T-cell (primary cell): ENCODE data around the gene ACP1. TPM values are rescaled to one million over a fixed set of nuclear protein-coding genes. Genes with fewer than 3 reads are reported as not detected.
A peak's percentile ranks its signal among the peaks of the same experiment; 100 is the strongest.

ENCODE experiments used
- ATAC-seq, 4 experiments: fragments of 200-7000 bp in 3 of 4; fragments of 150-1000 bp in 1 of 4; cut with Tn5 transposase; replicated peaks in 1 of 4; 1 replicate in 3 of 4; 2 replicates in 1 of 4; pipeline ENCODE4 v1.10.0; 2021; ENCODE audit warnings: moderate library complexity in 3 of 4, mild to moderate bottlenecking in 2 of 4, moderate number of reproducible peaks in 1 of 4
- CTCF ChIA-PET, 2 donors: fragments of 300-600 bp; sonication (Branson Sonifier 250); formaldehyde crosslinking; loops; one replicate each; lab custom pipeline; 2022; ENCODE audit warnings: antibody characterized with exemption in 2 of 2; lab: Charles Lee
- POLR2A ChIA-PET, 2 donors: fragments of 300-600 bp; sonication (Branson Sonifier 250); formaldehyde crosslinking; loops; one replicate each; lab custom pipeline; 2022; ENCODE audit warnings: antibody characterized with exemption in 2 of 2; lab: Charles Lee
- DNase-seq, 35 experiments: peaks; one replicate each; pipeline versions ENCODE4 v3.0.0 to v3.0.0-alpha.2; 2013 to 2023
- H3K27ac ChIP-seq: one replicate; pipeline ENCODE4 v1.5.1; 2013; ENCODE audit warnings: low read length
- H3K27me3 ChIP-seq, 2 experiments: replicated peaks in 1 of 2; 1 replicate in 1 of 2; 2 replicates in 1 of 2; pipeline versions ENCODE4 v1.6.1 to v1.7.0; 2013; ENCODE audit warnings: low read length in 1 of 2, mixed read lengths in 1 of 2; ENCODE audit not compliant: control insufficient read depth in 2 of 2, insufficient read depth in 2 of 2; ENCODE audit errors: extremely low read depth in 1 of 2
- H3K36me3 ChIP-seq, 2 donors: 1 replicate in 1 of 2; 2 replicates in 1 of 2; pipeline versions ENCODE4 v1.6.1 to v1.7.0; 2013; ENCODE audit warnings: low read length in 1 of 2; ENCODE audit not compliant: control insufficient read depth in 2 of 2, insufficient read depth in 1 of 2; ENCODE audit errors: extremely low read depth in 1 of 2
- H3K4me1 ChIP-seq, 2 experiments: 1 replicate in 1 of 2; 2 replicates in 1 of 2; pipeline versions ENCODE4 v1.6.1 to v1.7.0; 2013; ENCODE audit warnings: low read length in 2 of 2, mixed read lengths in 1 of 2; ENCODE audit not compliant: insufficient read depth in 2 of 2, control insufficient read depth in 1 of 2; ENCODE audit errors: extremely low read depth in 1 of 2
- H3K4me3 ChIP-seq, 2 donors: 1 replicate in 1 of 2; 2 replicates in 1 of 2; pipeline versions ENCODE4 v1.5.1 to v1.7.0; 2013; ENCODE audit warnings: mild to moderate bottlenecking in 2 of 2, low read length in 1 of 2, moderate library complexity in 1 of 2; ENCODE audit not compliant: control insufficient read depth in 1 of 2; ENCODE audit errors: extremely low read depth in 1 of 2
- H3K9me3 ChIP-seq: 2 replicates; pipeline ENCODE4 v1.7.0; 2013
- H3K27ac Mint-ChIP-seq, 2 donors: one replicate each; pipeline ENCODE4 v1.8.0; 2020 to 2021; ENCODE audit warnings: mild to moderate bottlenecking in 2 of 2, mixed read lengths in 2 of 2
- H3K27me3 Mint-ChIP-seq, 2 donors: one replicate each; pipeline ENCODE4 v1.8.0; 2021 to 2022; ENCODE audit warnings: mixed read lengths in 2 of 2
- H3K36me3 Mint-ChIP-seq: one replicate; pipeline ENCODE4 v1.8.0; 2021; ENCODE audit warnings: mixed read lengths
- H3K4me1 Mint-ChIP-seq, 3 donors: one replicate each; pipeline ENCODE4 v1.8.0; 2020 to 2022; ENCODE audit warnings: mixed read lengths in 3 of 3, mild to moderate bottlenecking in 1 of 3
- H3K4me3 Mint-ChIP-seq, 3 donors: one replicate each; pipeline ENCODE4 v1.8.0; 2020 to 2022; ENCODE audit warnings: mild to moderate bottlenecking in 3 of 3, mixed read lengths in 3 of 3, moderate library complexity in 3 of 3
- H3K9me3 Mint-ChIP-seq, 3 donors: one replicate each; pipeline ENCODE4 v1.8.0; 2020 to 2022; ENCODE audit warnings: mixed read lengths in 3 of 3
- WGBS: methylation state at CpG from one replicate; pipeline ENCODE4 v1.1.5; 2013; ENCODE audit warnings: missing lambda C conversion rate; ENCODE audit not compliant: insufficient coverage; 5-methylcytosine and 5-hydroxymethylcytosine counted together
- total RNA-seq, 35 experiments: library from RNA in 6 of 35; stranded (reverse) in 6 of 35; fragments of 120-200 nt in 1 of 35; gene quantifications; one replicate each; pipeline versions ENCODE4 v1.2.1 to v1.2.4 and lab custom pipeline; 2013 to 2026

The ACP1 gene
- total RNA-seq, 5 donors from 2014 or later (not counting 1 experiment from before 2014, with no cell fraction given), result 70.0 to 88.4 (median 85.5) TPM

- Mint-ChIP-seq H3K4me3 (peak overlapping the region in 1 of 3 donors; percentile 28), H3K27me3 (peaks cover 11 to 28% of the 10 kb centered on the region in 2 donors), H3K4me1 (peaks cover 8 to 12% (median 8%) of the 10 kb centered on the region in 3 donors), H3K36me3 (peaks cover 20% of the 10 kb centered on the region), H3K9me3 (no peaks in the 10 kb centered on the region), H3K27ac (no peak overlapping the region)
- WGBS, result no CpG with 5 or more reads among the region's 1 CpG
- H3K36me3 ChIP-seq, result peaks cover 8 to 17% of the 10 kb centered on the region in 2 donors
- H3K4me1 ChIP-seq, result peaks cover 9 to 24% of the 10 kb centered on the region in 2 experiments
- POLR2A ChIA-PET, result no interaction called here
- H3K4me3 ChIP-seq, result no peak overlapping the region
- no peaks in the 10 kb centered on the region for H3K9me3 ChIP-seq
- ATAC-seq (no peak), DNase-seq (no peak)
- peaks cover 5 to 24% of the 10 kb centered on the region in 2 experiments for H3K27me3 ChIP-seq
- CTCF ChIA-PET, result no interaction called here
- no peak overlapping the region for H3K27ac ChIP-seq
Observed at GRCh38 chr2:285531-285930, 20.8 kb downstream of the ACP1 start.

- ATAC-seq (no peak), DNase-seq (no peak)
- Mint-ChIP-seq H3K9me3 (no peaks in the 10 kb centered on the region), H3K27me3 (peaks cover 11 to 33% of the 10 kb centered on the region in 2 donors), H3K4me1 (peaks cover 8 to 12% (median 8%) of the 10 kb centered on the region in 3 donors), H3K4me3 (peak overlapping the region in 2 of 3 donors; percentile 17 to 28), H3K27ac (no peak overlapping the region), H3K36me3 (peaks cover 18% of the 10 kb centered on the region)
- Histone ChIP-seq H3K4me1 (peaks cover 9 to 24% of the 10 kb centered on the region in 2 experiments), H3K9me3 (no peaks in the 10 kb centered on the region), H3K27me3 (peaks cover 8 to 27% of the 10 kb centered on the region in 2 experiments), H3K36me3 (peaks cover 5 to 15% of the 10 kb centered on the region in 2 donors), H3K4me3 (no peak overlapping the region), H3K27ac (no peak overlapping the region)
- 95% methylated on average over 5 of the region's 6 CpGs for WGBS
- CTCF ChIA-PET, result no interaction called here
- POLR2A ChIA-PET, result no interaction called here
Observed at GRCh38 chr2:286035-286434, 21.3 kb downstream of the ACP1 start.

GRCh38 chr2:286774-287392 is 22.1 kb downstream of the ACP1 start:
- H3K4me1 ChIP-seq, result peaks cover 9 to 24% of the 10 kb centered on the region in 2 experiments
- Mint-ChIP-seq H3K4me3 (peak overlapping the region; percentile 44 to 62 (median 55)), H3K36me3 (peaks cover 10% of the 10 kb centered on the region), H3K4me1 (peaks cover 8 to 12% (median 8%) of the 10 kb centered on the region in 3 donors), H3K9me3 (no peaks in the 10 kb centered on the region), H3K27ac (no peak overlapping the region), H3K27me3 (peaks cover 11 to 37% of the 10 kb centered on the region in 2 donors)
- DNase-seq (no peak), ATAC-seq (no peak)
- 40% methylated on average over 18 of the region's 20 CpGs for WGBS
- no peaks in the 10 kb centered on the region for H3K9me3 ChIP-seq
- ChIA-PET CTCF (interaction anchor here in 1 of 2 donors (0.6 to 0.7 kb wide), 2 partner anchors 136 to 761 kb away, joined by 3 to 5 read pairs; no protein-coding TSS in a partner anchor), POLR2A (no interaction called here)
- H3K27ac ChIP-seq, result no peak overlapping the region
- H3K4me3 ChIP-seq, result peak overlapping the region in 1 of 2 donors; percentile 18
- peaks cover 0 to 8% of the 10 kb centered on the region in 2 donors for H3K36me3 ChIP-seq
- H3K27me3 ChIP-seq, result peaks cover 9 to 28% of the 10 kb centered on the region in 2 experiments

GRCh38 chr2:287471-287885 is 22.7 kb downstream of the ACP1 start:
- Histone ChIP-seq H3K27ac (no peak overlapping the region), H3K4me3 (peak overlapping the region in 1 of 2 donors; percentile 18), H3K9me3 (no peaks in the 10 kb centered on the region), H3K27me3 (peaks cover 13 to 28% of the 10 kb centered on the region in 2 experiments), H3K36me3 (peaks cover 0 to 3% of the 10 kb centered on the region in 2 donors), H3K4me1 (peaks cover 9 to 24% of the 10 kb centered on the region in 2 experiments)
- peak in 1 of 35 experiments; percentile 12 for DNase-seq
- peaks cover 7% of the 10 kb centered on the region for H3K36me3 Mint-ChIP-seq
- peaks cover 8 to 12% (median 8%) of the 10 kb centered on the region in 3 donors for H3K4me1 Mint-ChIP-seq
- no peaks in the 10 kb centered on the region for H3K9me3 Mint-ChIP-seq
- H3K4me3 Mint-ChIP-seq, result peak overlapping the region in 2 of 3 donors; percentile 25 to 55
- POLR2A ChIA-PET, result no interaction called here
- no peak overlapping the region for H3K27ac Mint-ChIP-seq
- ATAC-seq, result peak; percentile 34 to 50 (median 42)
- WGBS, result 3% methylated on average over 33 of the region's 46 CpGs
- CTCF ChIA-PET, result interaction anchor here (0.6 to 0.7 kb wide), 3 partner anchors 111 to 760 kb away, joined by 3 to 5 read pairs (median 3); no protein-coding TSS in a partner anchor
- H3K27me3 Mint-ChIP-seq, result peaks cover 15 to 38% of the 10 kb centered on the region in 2 donors

- no peaks in the 10 kb centered on the region for H3K9me3 ChIP-seq
- Mint-ChIP-seq H3K9me3 (no peaks in the 10 kb centered on the region), H3K27ac (no peak within 1 kb of the TSS), H3K4me3 (peak within 1 kb of the TSS; percentile 44 to 74 (median 62)), H3K4me1 (peaks cover 8 to 12% (median 8%) of the 10 kb centered on the region in 3 donors), H3K27me3 (peaks cover 16 to 38% of the 10 kb centered on the region in 2 donors), H3K36me3 (peaks cover 5% of the 10 kb centered on the region)
- H3K4me1 ChIP-seq, result peaks cover 9 to 24% of the 10 kb centered on the region in 2 experiments
- ATAC-seq (peak in 3 of 4 experiments; percentile 29 to 54 (median 46)), DNase-seq (peak in 1 of 35 experiments; percentile 11)
- H3K4me3 ChIP-seq, result peak within 1 kb of the TSS in 1 of 2 donors; percentile 23
- no peaks in the 10 kb centered on the region for H3K36me3 ChIP-seq
- ChIA-PET CTCF (interaction anchor here (0.7 kb wide), 2 partner anchors 112 to 137 kb away, joined by 3 to 5 read pairs; no protein-coding TSS in a partner anchor), POLR2A (no interaction called here)
- no peak within 1 kb of the TSS for H3K27ac ChIP-seq
- peaks cover 16 to 30% of the 10 kb centered on the region in 2 experiments for H3K27me3 ChIP-seq
- WGBS, result 3% methylated on average over 119 of the region's 128 CpGs
Observed at GRCh38 chr2:287911-288757, 23.4 kb downstream of the ACP1 start, which contains the start of gene ALKAL2. TSS of gene ALKAL2 (minus strand) at chr2:288091. CDS start at chr2:287835, 256 bp downstream.
